SK-N-SH (cell line): ENCODE measurements around the gene CELF4. TPM values are rescaled to one million over a fixed set of nuclear protein-coding genes. Genes with fewer than 3 reads are reported as not detected.

Experiments
- CTCF ChIA-PET: fragments of 300-600, 350-600 bp; formaldehyde crosslinking; extraction: SDS; loops from one replicate; lab custom pipeline; 2021; lab: Yijun Ruan, JAX
- POLR2A ChIA-PET: fragments of 350-600 bp; sonication (Branson Sonifier 250); formaldehyde crosslinking; extraction: SDS; loops from one replicate; lab custom pipeline; 2020; ENCODE audit warnings: antibody characterized with exemption, inconsistent platforms; lab: Yijun Ruan, JAX
- DNase-seq: peaks from one replicate; pipeline ENCODE4 v3.0.0; 2012
- H2AFZ ChIP-seq: fragments of 200-600 bp; sonication (generic); 2 replicates; pipeline ENCODE4 v1.8.1; 2016; ENCODE audit warnings: antibody characterized with exemption, mild to moderate bottlenecking, low read depth
- H3F3A ChIP-seq: fragments of 200-600 bp; sonication (generic); replicated peaks from 2 replicates; pipeline ENCODE3; 2016; ENCODE audit warnings: antibody characterized with exemption, mild to moderate bottlenecking; ENCODE audit not compliant: insufficient read depth
- H3K27ac ChIP-seq, 2 experiments: fragments of 200-500 bp in 1 of 2; fragments of 200-600 bp in 1 of 2; sonication (Bioruptor generic) in 1 of 2; sonication (generic), shearing (Covaris generic) in 1 of 2; 2 replicates each; pipeline versions ENCODE4 v1.5.1 to v1.6.1; 2014 to 2016; ENCODE audit warnings: low read depth in 2 of 2, inconsistent platforms in 1 of 2, low read length in 1 of 2, mild to moderate bottlenecking in 1 of 2, mixed read lengths in 1 of 2
- H3K27me3 ChIP-seq: fragments of 200-600 bp; sonication (generic), shearing (Covaris generic); 2 replicates; pipeline ENCODE4 v1.6.1; 2016; ENCODE audit warnings: mixed run types; ENCODE audit not compliant: insufficient read depth
- H3K36me3 ChIP-seq, 2 experiments: fragments of 200-500 bp in 1 of 2; fragments of 200-600 bp in 1 of 2; sonication (Bioruptor generic) in 1 of 2; sonication (generic) in 1 of 2; replicated peaks in 1 of 2; 2 replicates each; pipeline versions ENCODE3 to v1.5.1; 2014 to 2016; ENCODE audit warnings: low read length in 1 of 2, mild to moderate bottlenecking in 1 of 2; ENCODE audit not compliant: insufficient read depth in 2 of 2, control insufficient read depth in 1 of 2
- H3K4me1 ChIP-seq, 2 experiments: fragments of 200-500 bp in 1 of 2; fragments of 200-600 bp in 1 of 2; sonication (Bioruptor generic) in 1 of 2; sonication (generic), shearing (Covaris generic) in 1 of 2; 2 replicates each; pipeline versions ENCODE4 v1.5.1 to v1.6.1; 2014 to 2016; ENCODE audit warnings: low read depth in 1 of 2, low read length in 1 of 2, mixed run types in 1 of 2; ENCODE audit not compliant: insufficient read depth in 2 of 2, control insufficient read depth in 1 of 2
- H3K4me2 ChIP-seq: fragments of 200-600 bp; sonication (generic), shearing (Covaris generic); 2 replicates; pipeline ENCODE4 v1.6.1; 2017; ENCODE audit warnings: mixed run types
- H3K4me3 ChIP-seq, 2 experiments: fragments of 200-500 bp in 1 of 2; fragments of 200-600 bp in 1 of 2; sonication (Bioruptor generic) in 1 of 2; sonication (generic), shearing (Covaris generic) in 1 of 2; 2 replicates each; pipeline versions ENCODE4 v1.5.1 to v1.8.1; 2014 to 2016; ENCODE audit warnings: low read depth in 2 of 2, inconsistent platforms in 1 of 2, low read length in 1 of 2, mild to moderate bottlenecking in 1 of 2, mixed read lengths in 1 of 2, moderate library complexity in 1 of 2
- H3K79me2 ChIP-seq: fragments of 200-600 bp; sonication (generic); 2 replicates; pipeline ENCODE4 v1.8.1; 2017; ENCODE audit warnings: mild to moderate bottlenecking; ENCODE audit not compliant: insufficient read depth
- H3K9ac ChIP-seq: fragments of 200-600 bp; sonication (generic); 2 replicates; pipeline ENCODE4 v1.6.1; 2017; ENCODE audit warnings: mixed run types
- H3K9me2 ChIP-seq: fragments of 200-600 bp; sonication (generic); 2 replicates; pipeline ENCODE4 v1.6.1; 2017; ENCODE audit warnings: mixed run types
- H3K9me3 ChIP-seq: fragments of 200-600 bp; sonication (generic); 2 replicates; pipeline ENCODE4 v1.6.1; 2017; ENCODE audit warnings: mixed run types, mild to moderate bottlenecking, moderate library complexity
- H4K20me1 ChIP-seq: fragments of 200-600 bp; sonication (generic); 2 replicates; pipeline ENCODE4 v1.6.1; 2017; ENCODE audit warnings: mild to moderate bottlenecking, mixed run types; ENCODE audit not compliant: insufficient read depth
- CHD2 ChIP-seq: fragments of 150-350 bp; IDR thresholded peaks from 2 replicates; pipeline ENCODE4 v1.6.1; 2018; ENCODE audit warnings: low read length; ENCODE audit not compliant: partially characterized antibody
- CTCF ChIP-seq: fragments of 200-600 bp; sonication (generic); IDR thresholded peaks from 2 replicates; pipeline ENCODE4 v1.6.1; 2017; ENCODE audit warnings: antibody characterized with exemption, mild to moderate bottlenecking, moderate library complexity
- EZH2phosphoT487 ChIP-seq: fragments of 200-600 bp; sonication (generic); IDR thresholded peaks from 2 replicates; pipeline ENCODE4 v1.6.1; 2017; ENCODE audit warnings: low read depth, mixed run types, mild to moderate bottlenecking, antibody characterized with exemption, moderate library complexity, borderline replicate concordance
- GABPA ChIP-seq: IDR thresholded peaks from 2 replicates; pipeline ENCODE4 v1.4.0; 2012; ENCODE audit warnings: low read depth, mild to moderate bottlenecking
- JUND ChIP-seq: IDR thresholded peaks from 2 replicates; pipeline ENCODE4 v1.4.0; 2012
- NRF1 ChIP-seq: IDR thresholded peaks from 2 replicates; pipeline ENCODE4 v1.6.1; 2012; ENCODE audit warnings: low read depth, mild to moderate bottlenecking, low read length
- RAD21 ChIP-seq: IDR thresholded peaks from 2 replicates; pipeline ENCODE4 v1.6.1; 2012; ENCODE audit warnings: mild to moderate bottlenecking, low read length
- RXRA ChIP-seq: IDR thresholded peaks from 2 replicates; pipeline ENCODE4 v1.4.0; 2012; ENCODE audit warnings: low read depth, mild to moderate bottlenecking, borderline replicate concordance
- SIN3A ChIP-seq: IDR thresholded peaks from 2 replicates; pipeline ENCODE4 v1.6.1; 2012; ENCODE audit warnings: low read depth, mild to moderate bottlenecking, low read length, moderate library complexity, borderline replicate concordance
- SMC3 ChIP-seq: IDR thresholded peaks from 2 replicates; pipeline ENCODE4 v1.6.1; 2012; ENCODE audit warnings: low read depth, low read length, improper control_type of control experiment
- USF2 ChIP-seq: fragments of 150-350 bp; IDR thresholded peaks from 2 replicates; pipeline ENCODE4 v1.6.1; 2017; ENCODE audit warnings: antibody characterized with exemption, low read length, low read depth, borderline replicate concordance
- WGBS: methylation state at CpG from one replicate; pipeline ENCODE4 v1.1.6; 2017; ENCODE audit warnings: low lambda C conversion rate; 5-methylcytosine and 5-hydroxymethylcytosine counted together
- polyA plus RNA-seq, 3 experiments: library from polyadenylated mRNA; depleted of rRNA; stranded (reverse); fragments of >200 nt; gene quantifications; 2 replicates each; pipeline ENCODE4 v1.2.3, GENCODE V29; 2012

CELF4 gene
- polyA plus RNA-seq, 1 of the 3 experiments (the other 2 are of a cell fraction) = 0.26 TPM

DNA sequence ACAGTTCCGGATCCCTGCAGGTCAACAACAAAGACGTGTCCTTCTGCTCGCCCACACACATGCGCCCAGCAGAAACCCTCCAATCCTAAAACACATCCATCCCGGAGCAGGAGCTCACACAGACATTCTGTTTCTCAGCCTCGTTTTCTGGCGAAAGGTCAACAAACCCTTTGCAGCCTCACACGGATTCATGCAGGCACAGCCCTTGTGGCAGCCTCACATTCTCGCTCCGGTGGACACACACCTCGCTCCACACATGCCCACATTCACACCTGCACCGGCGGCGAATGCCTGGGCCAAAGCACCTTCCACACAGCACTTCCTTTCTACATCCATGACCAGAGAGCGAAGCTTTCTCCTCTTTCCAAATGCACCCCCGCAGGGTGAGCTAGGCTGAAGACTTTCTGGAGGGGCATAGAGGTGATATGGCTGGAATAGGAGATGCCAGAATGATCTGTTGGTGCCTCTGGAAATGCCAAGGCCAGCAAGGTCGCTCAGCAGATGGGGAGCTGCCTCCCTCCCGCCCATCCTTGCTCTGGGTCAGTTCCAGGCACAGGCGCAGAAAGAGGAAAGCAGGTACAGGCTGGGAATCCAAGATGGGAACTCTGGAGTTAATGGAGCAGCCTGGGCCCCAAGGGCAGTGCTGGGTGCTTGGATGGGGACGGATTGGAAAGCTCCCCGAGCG, 88.8 kb downstream of the CELF4 start (continued):
- no peak for TF ChIP-seq CTCF
- TF ChIP-seq NRF1 = no peak
- no peak for TF ChIP-seq JUND
- TF ChIP-seq SIN3A = no peak
- no peak for TF ChIP-seq EZH2phosphoT487

GRCh38 chr18:37476182-37476581, 89.4 kb downstream of the CELF4 start:
- DNase-seq = peak; percentile 62
- WGBS = 41% methylated on average over 6 of the region's 6 CpGs
- TF ChIP-seq CTCF (peak; percentile 50), SMC3 (peak; percentile 52), GABPA (no peak), NRF1 (no peak), CHD2 (no peak), USF2 (no peak), RAD21 (peak; percentile 58), RXRA (no peak)

More at GRCh38 chr18:37476182-37476581, 89.4 kb downstream of the CELF4 start:
- Histone ChIP-seq H3K9ac (no peak overlapping the region), H3K9me3 (no peaks in the 10 kb centered on the region), H3F3A (no peaks in the 10 kb centered on the region), H3K4me2 (no peak overlapping the region), H3K79me2 (no peaks in the 10 kb centered on the region), H3K27me3 (no peaks in the 10 kb centered on the region), H2AFZ (no peak overlapping the region), H3K27ac (no peak overlapping the region), H4K20me1 (no peaks in the 10 kb centered on the region), H3K9me2 (no peaks in the 10 kb centered on the region), H3K4me3 (peak overlapping the region in 1 of 2 experiments; percentile 37; a peak in 1 of 4 replicates), H3K4me1 (peaks cover 0 to 31% of the 10 kb centered on the region in 2 experiments; a peak in 2 of 4 replicates), H3K36me3 (no peaks in the 10 kb centered on the region)
- ChIA-PET POLR2A (no interaction called here), CTCF (interaction anchor here (0.8 to 1.3 kb wide), 4 partner anchors 13 to 57 kb away, joined by 3 to 4 read pairs (median 3); no protein-coding TSS in a partner anchor)
